ENCODE measurements around the gene ING1. TPM values are rescaled to one million over a fixed set of nuclear protein-coding genes. Genes with fewer than 3 reads are reported as not detected.
"Not testable (repeated sequence)": the region's sequence is repeated elsewhere in the genome, so short reads cannot be mapped to it uniquely, and the experiment has no call there.

Gene ING1
- total RNA-seq, 4 donors from 2014 or later: 10.6 to 26.1 (median 13.7) TPM

- DNase-seq (ENCODE audit: low spot score in 2 of 2): no peak
- no peak for TF ChIP-seq POLR2A (IDR thresholded peaks at IDR 0.05)
- no peak for TF ChIP-seq CTCF (IDR thresholded peaks at IDR 0.05)
- H3K4me3 ChIP-seq (ENCODE audit: low read depth, poor library complexity, severe bottlenecking): no peak overlapping the region
- WGBS, 2 donors: 73 to 75% methylated on average over 8 of the region's 8 CpGs
- intact Hi-C loops (cut with DNase I; ENCODE audit: low total_unique reads): no loop called here
Measured at GRCh38 chr13:110723598-110723997, 10.1 kb downstream of the ING1 start.

- 94 to 98% methylated on average over 6 of the region's 6 CpGs for WGBS, 2 donors
- DNase-seq (ENCODE audit: low spot score in 2 of 2); H3K4me3 ChIP-seq (ENCODE audit: low read depth, poor library complexity, severe bottlenecking); intact Hi-C loops (cut with DNase I; ENCODE audit: low total_unique reads): not testable (repeated sequence)
Measured at GRCh38 chr13:110726153-110726552, 12.7 kb downstream of the ING1 start.

- TF ChIP-seq POLR2A (IDR thresholded peaks at IDR 0.05): no peak
- TF ChIP-seq CTCF (IDR thresholded peaks at IDR 0.05): no peak
- no peak for DNase-seq (ENCODE audit: low spot score in 2 of 2)
- H3K4me3 ChIP-seq (ENCODE audit: low read depth, poor library complexity, severe bottlenecking): no peak overlapping the region
- WGBS, 2 donors: 78 to 83% methylated on average over 9 of the region's 9 CpGs
- intact Hi-C loops (cut with DNase I; ENCODE audit: low total_unique reads): no loop called here
Measured at GRCh38 chr13:110726726-110727125, 13.2 kb downstream of the ING1 start.

GRCh38 chr13:110731072-110731471 lies 17.6 kb downstream of the ING1 start:
- DNase-seq (ENCODE audit: low spot score in 2 of 2): no peak
- intact Hi-C loops (cut with DNase I; ENCODE audit: low total_unique reads): no loop called here
- WGBS, 2 donors: 94 to 100% methylated on average over 3 of the region's 3 CpGs
- TF ChIP-seq POLR2A (IDR thresholded peaks at IDR 0.05) (no peak), CTCF (IDR thresholded peaks at IDR 0.05) (no peak)
- H3K4me3 ChIP-seq (ENCODE audit: low read depth, poor library complexity, severe bottlenecking): no peak overlapping the region

- WGBS, 2 donors: 85 to 92% methylated on average over 5 of the region's 5 CpGs
- no peak overlapping the region for H3K4me3 ChIP-seq (ENCODE audit: low read depth, poor library complexity, severe bottlenecking)
- TF ChIP-seq CTCF (IDR thresholded peaks at IDR 0.05) (no peak), POLR2A (IDR thresholded peaks at IDR 0.05) (no peak)
- DNase-seq (ENCODE audit: low spot score in 2 of 2): no peak
- intact Hi-C loops (cut with DNase I; ENCODE audit: low total_unique reads): no loop called here
Measured at GRCh38 chr13:110734561-110734960, 21.1 kb downstream of the ING1 start.

GRCh38 chr13:110737555-110737954 lies 24.1 kb downstream of the ING1 start:
- intact Hi-C loops (cut with DNase I; ENCODE audit: low total_unique reads): no loop called here
- no peak for DNase-seq (ENCODE audit: low spot score in 2 of 2)
- H3K4me3 ChIP-seq (ENCODE audit: low read depth, poor library complexity, severe bottlenecking): no peak overlapping the region
- TF ChIP-seq CTCF (IDR thresholded peaks at IDR 0.05) (no peak), POLR2A (IDR thresholded peaks at IDR 0.05) (no peak)
